ENCODE results near the gene VSIR.

GRCh38 chr10:71780719-71781118, 7.4 kb upstream of the VSIR start:
- no peak for TF ChIP-seq CTCF (IDR thresholded peaks at IDR 0.05; ENCODE audit: insufficient read depth, low read length)
- TF ChIP-seq GABPA (IDR thresholded peaks at IDR 0.05; ENCODE audit: low read depth), result no peak
- TF ChIP-seq REST (IDR thresholded peaks at IDR 0.05; ENCODE audit: insufficient replicate concordance, low read depth), result no peak
- no peak for TF ChIP-seq POLR2AphosphoS5 (IDR thresholded peaks at IDR 0.05; ENCODE audit: low read depth)
- TF ChIP-seq SPI1 (IDR thresholded peaks at IDR 0.05; ENCODE audit: borderline replicate concordance, low read depth), result no peak

Data from HL-60 (cell line).